OCI-LY3 (cell line): ENCODE data around the gene VWA1.

Experiments
- EZH2phosphoT487 ChIP-seq: fragments of 200-600 bp; shearing (Covaris generic); IDR thresholded peaks from 2 replicates; pipeline ENCODE4 v1.6.1; 2018; ENCODE audit warnings: antibody characterized with exemption, mixed run types, low read depth
- TF ChIP-seq, protein P1 (sequence below): fragments of 200-600, 300-600 bp; sonication (generic); IDR thresholded peaks from 2 replicates; pipeline ENCODE4 v1.5.1; 2014; ENCODE audit warnings: antibody characterized with exemption, low read length, low read depth

DNA sequence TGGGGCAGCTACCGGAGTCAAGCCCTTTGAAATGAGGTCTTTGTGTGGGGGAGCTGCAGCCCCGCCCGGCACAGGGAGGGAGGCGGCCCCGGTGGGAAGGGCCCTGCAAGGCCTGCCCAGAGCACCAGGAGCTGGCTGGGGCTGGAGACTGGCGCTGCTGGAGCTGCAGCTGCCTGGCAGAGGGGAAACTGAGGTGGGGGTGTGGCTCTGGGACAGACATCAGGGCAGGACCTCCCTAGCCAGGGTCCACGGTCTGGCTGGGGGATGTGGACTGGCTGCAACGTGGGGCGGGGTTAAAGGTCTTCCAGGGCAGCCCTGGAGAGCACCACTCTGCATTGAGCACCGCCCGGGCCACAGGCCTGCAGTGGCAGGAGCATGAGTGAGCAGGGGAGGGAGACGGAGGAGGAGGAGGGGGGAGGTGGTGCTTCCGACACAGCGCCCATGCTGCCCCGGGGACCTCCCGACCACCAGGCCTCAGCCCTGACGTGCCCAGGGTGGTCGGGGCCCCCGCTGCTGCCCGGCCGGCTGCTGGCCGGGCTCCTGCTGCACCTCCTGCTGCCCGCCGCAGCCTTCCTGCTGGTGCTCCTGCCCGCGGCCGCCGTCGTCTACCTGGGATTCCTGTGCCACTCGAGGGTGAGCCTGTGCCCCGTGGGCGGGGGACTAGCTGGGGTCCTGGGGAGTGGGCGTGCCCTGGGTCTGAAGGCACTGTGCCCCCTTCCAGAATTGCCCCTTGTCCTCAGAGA is 9.6 kb upstream of the VWA1 start:
- TF ChIP-seq, protein P1, sequence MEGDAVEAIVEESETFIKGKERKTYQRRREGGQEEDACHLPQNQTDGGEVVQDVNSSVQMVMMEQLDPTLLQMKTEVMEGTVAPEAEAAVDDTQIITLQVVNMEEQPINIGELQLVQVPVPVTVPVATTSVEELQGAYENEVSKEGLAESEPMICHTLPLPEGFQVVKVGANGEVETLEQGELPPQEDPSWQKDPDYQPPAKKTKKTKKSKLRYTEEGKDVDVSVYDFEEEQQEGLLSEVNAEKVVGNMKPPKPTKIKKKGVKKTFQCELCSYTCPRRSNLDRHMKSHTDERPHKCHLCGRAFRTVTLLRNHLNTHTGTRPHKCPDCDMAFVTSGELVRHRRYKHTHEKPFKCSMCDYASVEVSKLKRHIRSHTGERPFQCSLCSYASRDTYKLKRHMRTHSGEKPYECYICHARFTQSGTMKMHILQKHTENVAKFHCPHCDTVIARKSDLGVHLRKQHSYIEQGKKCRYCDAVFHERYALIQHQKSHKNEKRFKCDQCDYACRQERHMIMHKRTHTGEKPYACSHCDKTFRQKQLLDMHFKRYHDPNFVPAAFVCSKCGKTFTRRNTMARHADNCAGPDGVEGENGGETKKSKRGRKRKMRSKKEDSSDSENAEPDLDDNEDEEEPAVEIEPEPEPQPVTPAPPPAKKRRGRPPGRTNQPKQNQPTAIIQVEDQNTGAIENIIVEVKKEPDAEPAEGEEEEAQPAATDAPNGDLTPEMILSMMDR = no peak
- TF ChIP-seq EZH2phosphoT487 = no peak
